Suprapubic skin (tissue), 4 donors: Measurements from ENCODE around the gene CKB. TPM values are rescaled to one million over a fixed set of nuclear protein-coding genes. Genes with fewer than 3 reads are reported as not detected.
A peak's percentile ranks its signal among the peaks of the same experiment; 100 is the strongest.

Experiments
- DNase-seq, 2 donors: peaks; one replicate each; pipeline ENCODE4 v3.0.0-alpha.2; 2019; ENCODE audit warnings: low spot score in 2 of 2
- H3K27ac ChIP-seq: fragments of 200-600 bp; sonication (generic); one replicate; pipeline ENCODE4 v1.5.1; 2019
- H3K27me3 ChIP-seq: fragments of 200-600 bp; sonication (generic); one replicate; pipeline ENCODE4 v1.5.1; 2019
- H3K36me3 ChIP-seq: fragments of 200-600 bp; sonication (generic); one replicate; pipeline ENCODE4 v1.5.1; 2019
- H3K4me1 ChIP-seq: fragments of 200-600 bp; sonication (generic); one replicate; pipeline ENCODE4 v1.5.1; 2019
- H3K4me3 ChIP-seq: fragments of 200-600 bp; sonication (generic); one replicate; pipeline ENCODE4 v1.5.1; 2019; ENCODE audit warnings: mild to moderate bottlenecking
- H3K9me3 ChIP-seq: fragments of 200-600 bp; sonication (generic); one replicate; pipeline ENCODE4 v1.5.1; 2019
- CTCF ChIP-seq, 2 donors: fragments of 200-600 bp in 1 of 2; fragments of 450-650 bp in 1 of 2; sonication (generic) in 1 of 2; IDR thresholded peaks; one replicate each; pipeline ENCODE4 v1.5.1; 2016 to 2019; ENCODE audit warnings: antibody characterized with exemption in 2 of 2, mild to moderate bottlenecking in 1 of 2, moderate library complexity in 1 of 2
- EP300 ChIP-seq: sonication (generic); formaldehyde crosslinking; IDR thresholded peaks from one replicate; pipeline ENCODE4 v1.6.1; 2017; ENCODE audit warnings: antibody characterized with exemption
- POLR2A ChIP-seq, 2 donors: fragments of 450-650 bp; IDR thresholded peaks; one replicate each; pipeline ENCODE4 v1.6.1; 2017; ENCODE audit warnings: antibody characterized with exemption in 2 of 2, mild to moderate bottlenecking in 2 of 2, moderate library complexity in 2 of 2
- POLR2AphosphoS5 ChIP-seq, 3 donors: sonication (generic); formaldehyde crosslinking; IDR thresholded peaks; one replicate each; pipeline ENCODE4 v1.6.1; 2017; ENCODE audit warnings: antibody characterized with exemption in 3 of 3
- WGBS: methylation state at CpG from one replicate; pipeline ENCODE4 v1.1.5; 2018; 5-methylcytosine and 5-hydroxymethylcytosine counted together
- total RNA-seq, 4 donors: library from RNA; depleted of rRNA; stranded (reverse); fragments of >200 nt; gene quantifications; one replicate each; pipeline ENCODE4 v1.1.0, GENCODE V29; 2016

CKB gene
- total RNA-seq, 4 donors from 2014 or later: 107 to 172 (median 128) TPM

DNA sequence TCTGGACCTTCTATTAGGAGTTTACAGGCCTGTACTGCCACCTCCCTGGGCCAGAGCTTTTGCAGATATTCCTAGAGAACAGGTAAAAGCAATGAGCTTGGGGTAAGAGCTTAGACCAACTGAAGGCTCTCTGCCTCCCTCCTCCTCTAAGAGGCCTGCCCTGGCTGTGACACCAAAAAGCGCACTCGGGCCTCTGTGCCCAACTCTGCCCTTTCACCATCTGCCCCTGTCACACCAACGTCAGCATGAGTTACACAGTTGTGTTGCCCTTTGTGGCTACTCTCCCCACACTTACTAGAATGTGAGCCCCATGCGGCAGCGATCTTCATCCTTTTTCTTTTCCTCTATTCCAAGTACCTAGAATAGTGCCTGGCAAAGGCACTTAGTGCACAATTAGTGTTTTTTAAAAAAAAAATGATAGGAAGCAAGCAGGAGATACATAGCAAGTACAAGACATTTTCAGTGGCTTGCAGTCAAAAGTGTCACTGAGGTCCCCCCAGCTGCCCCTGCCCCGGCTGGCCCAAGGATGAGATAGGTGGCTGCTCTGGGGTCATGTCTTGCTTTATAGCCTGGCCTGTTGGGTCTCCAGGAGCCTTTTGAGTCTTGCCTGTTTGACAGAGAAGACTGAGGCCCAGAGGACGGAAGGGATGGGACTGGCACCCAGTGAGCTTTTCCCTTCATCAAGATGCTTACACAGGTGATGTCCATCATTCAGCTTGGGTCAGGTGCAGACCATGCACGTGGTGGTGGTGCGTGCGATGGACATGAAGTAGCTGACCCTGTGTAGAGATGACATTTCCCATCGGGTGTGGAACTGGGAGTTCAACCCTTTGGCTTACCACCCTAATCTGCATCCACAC lies 12.5 kb downstream of the CKB start:
- no peak for TF ChIP-seq POLR2A (IDR thresholded peaks at IDR 0.05)
- TF ChIP-seq EP300: no peak
- H3K4me1 ChIP-seq: peaks cover 26% of the 10 kb centered on the region
- peak in 1 of 2 donors; percentile 57 for DNase-seq
- peaks cover 30% of the 10 kb centered on the region for H3K36me3 ChIP-seq
- H3K4me3 ChIP-seq: no peak overlapping the region
- 94% methylated on average over 11 of the region's 11 CpGs for WGBS
- no peaks in the 10 kb centered on the region for H3K9me3 ChIP-seq
- no peak overlapping the region for H3K27ac ChIP-seq
- no peaks in the 10 kb centered on the region for H3K27me3 ChIP-seq

DNA sequence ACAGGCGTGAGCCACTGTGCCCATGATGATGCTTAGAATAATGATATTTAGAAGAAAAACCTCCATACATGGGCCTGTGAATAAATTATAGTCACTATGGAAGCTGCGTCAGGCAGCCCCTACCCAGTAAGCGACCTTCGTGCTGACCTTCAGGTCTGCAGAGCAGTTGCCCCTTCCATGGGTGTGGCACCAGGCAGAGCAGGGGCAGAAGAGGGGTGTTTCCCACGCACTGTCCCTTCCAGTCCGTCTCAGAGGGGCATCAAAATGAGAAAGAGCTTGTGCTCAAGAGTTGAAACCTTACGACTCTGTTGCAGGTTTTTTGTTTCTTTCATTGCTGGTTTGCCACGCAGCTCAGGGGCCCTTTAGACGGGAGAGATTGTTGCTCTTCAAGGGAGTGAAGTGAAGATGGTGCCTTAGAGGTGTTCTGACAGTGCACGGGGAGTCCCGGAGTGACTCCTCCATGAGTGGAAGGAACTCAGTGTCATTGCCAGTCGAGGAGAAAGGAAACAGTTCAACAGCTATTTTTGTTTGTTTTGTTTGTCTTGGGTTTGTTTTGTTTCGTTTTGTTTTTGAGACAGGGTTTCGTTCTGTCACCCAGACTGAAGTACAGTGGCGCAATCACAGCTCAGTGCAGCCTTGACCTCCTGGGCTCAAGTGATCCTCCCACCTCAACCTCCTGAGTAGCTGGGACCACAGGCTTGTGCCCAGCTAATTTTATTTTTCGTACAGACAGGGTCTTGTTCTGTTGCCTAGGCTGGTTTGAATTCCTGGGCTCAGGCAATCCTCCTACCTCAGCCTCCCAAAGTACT lies 13.9 kb downstream of the CKB start:
- Histone ChIP-seq H3K4me1 (peaks cover 13% of the 10 kb centered on the region), H3K9me3 (no peaks in the 10 kb centered on the region), H3K27ac (no peak overlapping the region), H3K27me3 (no peaks in the 10 kb centered on the region), H3K4me3 (no peak overlapping the region), H3K36me3 (peaks cover 44% of the 10 kb centered on the region)
- TF ChIP-seq CTCF (IDR thresholded peaks at IDR 0.05): no peak
- no peak for TF ChIP-seq POLR2A (IDR thresholded peaks at IDR 0.05)
- DNase-seq: no peak
- 89% methylated on average over 16 of the region's 16 CpGs for WGBS

- peaks cover 53% of the 10 kb centered on the region for H3K36me3 ChIP-seq
- TF ChIP-seq POLR2AphosphoS5 (IDR thresholded peaks at IDR 0.05) (no peak), CTCF (IDR thresholded peaks at IDR 0.05) (no peak), POLR2A (IDR thresholded peaks at IDR 0.05) (no peak), EP300 (no peak)
- no peak overlapping the region for H3K27ac ChIP-seq
- peaks cover 6% of the 10 kb centered on the region for H3K4me1 ChIP-seq
- H3K27me3 ChIP-seq: no peaks in the 10 kb centered on the region
- peak in 1 of 2 donors; percentile 24 for DNase-seq
- H3K4me3 ChIP-seq: no peak overlapping the region
- H3K9me3 ChIP-seq: no peaks in the 10 kb centered on the region
- WGBS: 73% methylated on average over 3 of the region's 3 CpGs
These were observed 14.9 kb downstream of the CKB start for GRCh38 chr14:103507751-103508150.

DNA sequence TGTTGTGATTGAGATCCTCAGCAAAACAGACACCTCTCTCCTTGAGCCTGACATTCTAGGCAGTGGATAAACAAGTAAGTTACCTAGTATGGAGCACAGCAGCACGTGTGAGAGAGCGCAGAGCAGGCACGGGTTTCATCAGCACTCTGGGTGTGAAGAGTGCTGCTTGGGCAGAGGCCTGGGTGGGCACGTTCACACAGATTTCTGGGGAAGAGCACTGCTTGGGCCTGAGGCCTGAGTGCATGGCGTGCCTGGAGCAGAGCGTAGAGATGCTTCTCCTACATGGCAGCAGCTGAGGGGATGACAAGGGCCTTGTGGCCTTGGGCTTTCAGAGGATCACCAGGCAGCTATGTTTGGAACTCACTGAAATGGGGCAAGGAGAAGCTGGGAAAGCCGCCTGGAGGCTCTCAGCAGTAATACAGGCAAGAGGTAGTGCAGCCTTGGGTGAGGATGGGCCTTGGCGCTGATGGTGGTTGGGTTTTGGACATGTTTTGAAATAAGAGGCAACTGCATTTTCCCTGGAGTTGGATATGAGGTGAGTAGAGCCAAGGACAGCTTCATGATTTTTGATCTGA lies 17.6 kb downstream of the CKB start:
- WGBS: 84% methylated on average over 8 of the region's 8 CpGs
- H3K9me3 ChIP-seq: no peaks in the 10 kb centered on the region
- H3K4me1 ChIP-seq: peaks cover 7% of the 10 kb centered on the region
- H3K36me3 ChIP-seq: peaks cover 61% of the 10 kb centered on the region
- no peak overlapping the region for H3K4me3 ChIP-seq
- peak; percentile 30 to 64 for DNase-seq
- no peaks in the 10 kb centered on the region for H3K27me3 ChIP-seq
- H3K27ac ChIP-seq: no peak overlapping the region
- TF ChIP-seq CTCF (IDR thresholded peaks at IDR 0.05) (no peak), POLR2AphosphoS5 (IDR thresholded peaks at IDR 0.05) (no peak), POLR2A (IDR thresholded peaks at IDR 0.05) (no peak), EP300 (no peak)

DNA sequence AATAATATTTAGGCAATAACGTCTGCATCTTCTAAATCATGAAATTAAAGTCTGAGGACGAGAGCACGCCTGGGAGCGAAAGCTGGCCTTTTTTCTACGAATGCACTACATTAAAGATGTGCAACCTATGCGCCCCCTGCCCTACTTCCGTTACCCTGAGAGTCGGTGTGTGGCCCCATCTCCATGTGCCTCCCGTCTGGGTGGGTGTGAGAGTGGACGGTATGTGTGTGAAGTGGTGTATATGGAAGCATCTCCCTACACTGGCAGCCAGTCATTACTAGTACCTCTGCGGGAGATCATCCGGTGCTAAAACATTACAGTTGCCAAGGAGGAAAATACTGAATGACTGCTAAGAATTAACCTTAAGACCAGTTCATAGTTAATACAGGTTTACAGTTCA lies 19.3 kb downstream of the CKB start:
- 93% methylated on average over 12 of the region's 12 CpGs for WGBS
- no peak overlapping the region for H3K27ac ChIP-seq

More for the DNA sequence above, 19.3 kb downstream of the CKB start:
- H3K27me3 ChIP-seq: no peaks in the 10 kb centered on the region
- peak; percentile 40 to 75 for DNase-seq
- TF ChIP-seq EP300: no peak
- TF ChIP-seq POLR2A (IDR thresholded peaks at IDR 0.05): no peak
- no peak for TF ChIP-seq POLR2AphosphoS5 (IDR thresholded peaks at IDR 0.05)
- no peak for TF ChIP-seq CTCF (IDR thresholded peaks at IDR 0.05)
- peaks cover 65% of the 10 kb centered on the region for H3K36me3 ChIP-seq
- H3K4me1 ChIP-seq: peaks cover 11% of the 10 kb centered on the region
- no peaks in the 10 kb centered on the region for H3K9me3 ChIP-seq
- H3K4me3 ChIP-seq: no peak overlapping the region
